ENCODE measurements around the gene RALGPS2. TPM values are rescaled to one million over a fixed set of nuclear protein-coding genes. Genes with fewer than 3 reads are reported as not detected.
"Not testable (repeated sequence)": the region's sequence is repeated elsewhere in the genome, so short reads cannot be mapped to it uniquely, and the experiment has no call there.

The RALGPS2 gene
- total RNA-seq, 2 donors from 2014 or later, result 31.4 to 36.3 TPM

- DNase-seq, result no peak
- ATAC-seq, result no peak
- intact Hi-C loops (cut with DNase I, micrococcal nuclease), result no loop called here
Measured at GRCh38 chr1:178821134-178821866, 96.3 kb downstream of the RALGPS2 start.

DNA sequence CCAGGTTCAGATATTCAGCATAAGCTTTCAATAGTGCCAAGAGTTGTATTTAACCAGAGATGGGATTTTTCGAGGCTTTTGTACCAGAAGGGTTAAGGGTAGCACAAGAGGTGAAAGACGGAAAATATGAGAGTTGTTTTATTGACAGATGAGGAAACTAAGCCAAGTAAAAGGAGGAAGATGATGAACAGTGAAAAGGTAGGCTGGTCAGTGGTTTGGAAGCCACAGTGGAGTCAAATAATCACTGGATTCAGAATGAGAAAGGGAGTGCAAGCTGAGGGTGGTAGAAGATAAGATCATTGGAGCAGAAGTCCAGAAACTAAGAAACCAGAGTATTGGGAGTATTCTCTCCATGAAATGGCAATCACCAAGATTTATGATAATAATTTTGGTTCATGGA, 100.1 kb downstream of the RALGPS2 start:
- intact Hi-C loops (cut with DNase I, micrococcal nuclease), result no loop called here
- ATAC-seq (no peak), DNase-seq (no peak)

GRCh38 chr1:178844436-178844835, 119.4 kb downstream of the RALGPS2 start:
- ATAC-seq, result no peak
- intact Hi-C loops (cut with DNase I, micrococcal nuclease), result no loop called here
- no peak for DNase-seq

- intact Hi-C loops (cut with DNase I, micrococcal nuclease), result no loop called here
- ATAC-seq (no peak), DNase-seq (no peak)
Measured at GRCh38 chr1:178846306-178846705, 121.3 kb downstream of the RALGPS2 start.

DNA sequence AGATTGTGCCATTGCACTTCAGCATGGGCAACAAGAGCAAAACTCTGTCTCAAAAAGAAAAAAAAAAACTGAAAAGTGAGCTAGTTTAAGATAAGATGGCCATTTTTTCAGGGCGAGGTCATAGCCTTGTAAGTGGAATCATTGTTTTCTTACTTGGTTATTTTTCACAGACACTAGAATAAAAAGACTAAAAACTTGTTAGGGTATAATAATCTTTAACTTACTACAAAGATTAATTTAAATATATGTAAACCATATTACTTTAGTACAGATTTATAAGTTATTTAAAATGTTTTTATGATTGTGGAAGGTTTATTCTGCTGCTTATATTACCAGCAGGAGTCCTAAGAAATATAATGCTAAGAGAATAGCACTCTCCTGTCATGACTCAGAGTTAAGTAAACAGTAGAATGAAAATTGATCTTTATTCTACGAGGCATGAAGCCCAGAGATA, 122.4 kb downstream of the RALGPS2 start:
- DNase-seq (no peak), ATAC-seq (peak; percentile 80)
- intact Hi-C loops (cut with DNase I, micrococcal nuclease), result no loop called here

- ATAC-seq; intact Hi-C loops (cut with DNase I, micrococcal nuclease); DNase-seq: not testable (repeated sequence)
Measured at GRCh38 chr1:178847919-178848318, 122.9 kb downstream of the RALGPS2 start.

GRCh38 chr1:178849918-178850317, 124.9 kb downstream of the RALGPS2 start:
- no peak for ATAC-seq

DNA sequence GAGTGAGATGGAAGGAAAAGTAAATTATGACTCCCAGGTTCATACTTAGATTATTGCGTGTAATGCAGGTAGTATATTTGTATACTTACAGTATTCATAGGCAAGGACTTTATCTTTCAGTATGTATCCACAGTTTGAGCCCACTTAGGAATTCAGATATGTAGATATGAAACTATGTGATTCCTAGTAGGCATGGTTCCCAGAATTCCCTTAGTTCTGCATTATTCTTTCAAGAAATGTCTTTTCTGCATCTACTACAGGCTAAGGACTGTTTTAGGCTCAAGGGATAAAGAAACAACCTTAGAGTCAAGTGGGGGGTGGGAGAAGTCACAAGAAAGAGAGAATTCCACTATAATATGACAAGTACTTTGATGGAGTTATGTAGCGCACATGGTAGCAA, 132.1 kb downstream of the RALGPS2 start:
- DNase-seq (no peak), ATAC-seq (no peak)
- intact Hi-C loops (cut with DNase I, micrococcal nuclease), result no loop called here

More at GRCh38 chr1:178849918-178850317, 124.9 kb downstream of the RALGPS2 start:
- no peak for DNase-seq
- intact Hi-C loops (cut with DNase I, micrococcal nuclease), result no loop called here

- DNase-seq (no peak), ATAC-seq (no peak)
- intact Hi-C loops (cut with DNase I, micrococcal nuclease), result no loop called here
Measured at GRCh38 chr1:178862416-178862815, 137.4 kb downstream of the RALGPS2 start.

DNA sequence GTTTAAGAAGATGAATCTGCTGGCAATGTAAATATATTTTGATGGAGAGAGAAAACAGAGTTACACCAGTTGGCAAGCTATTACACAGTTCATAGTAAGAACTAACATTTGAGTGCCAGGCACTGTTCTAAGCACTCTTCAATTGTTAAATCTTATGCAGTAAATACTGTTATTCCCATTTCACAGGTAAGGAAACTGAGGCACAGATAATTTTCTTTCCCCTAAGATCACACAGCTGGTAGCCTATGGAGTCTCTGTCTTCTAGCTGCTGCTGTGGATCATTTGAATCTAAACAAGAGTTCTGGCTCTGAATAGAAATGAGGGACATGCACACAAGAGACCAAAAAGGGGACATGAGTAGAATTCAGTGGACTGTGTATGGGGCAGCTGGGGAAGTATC, 137.8 kb downstream of the RALGPS2 start:
- DNase-seq (no peak), ATAC-seq (no peak)
- intact Hi-C loops (cut with DNase I, micrococcal nuclease), result no loop called here

DNA sequence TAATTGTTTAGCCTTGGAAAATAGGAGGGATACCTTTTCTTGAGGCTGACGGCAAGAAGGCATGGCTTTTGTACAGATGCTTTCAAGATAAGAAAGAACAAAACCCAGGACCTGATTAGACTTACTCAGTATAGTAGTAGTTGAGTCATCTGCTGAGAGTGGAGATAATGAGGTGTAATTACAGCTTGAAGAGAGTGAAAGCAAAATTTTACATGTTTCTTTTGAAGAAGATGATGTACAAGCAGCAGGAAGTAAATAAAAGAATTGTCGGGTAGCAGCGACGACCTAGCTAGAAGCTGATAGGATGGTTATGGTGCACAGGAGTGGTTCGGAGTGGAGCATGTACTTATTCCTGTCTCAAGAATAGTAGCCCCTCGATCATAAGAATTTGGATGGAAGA, 139.3 kb downstream of the RALGPS2 start:
- no peak for DNase-seq
- intact Hi-C loops (cut with DNase I, micrococcal nuclease), result no loop called here
- peak; percentile 22 for ATAC-seq

- intact Hi-C loops (cut with DNase I, micrococcal nuclease), result no loop called here
- ATAC-seq (peak; percentile 90), DNase-seq (no peak)
Measured at GRCh38 chr1:178867670-178868069, 142.6 kb downstream of the RALGPS2 start.

DNA sequence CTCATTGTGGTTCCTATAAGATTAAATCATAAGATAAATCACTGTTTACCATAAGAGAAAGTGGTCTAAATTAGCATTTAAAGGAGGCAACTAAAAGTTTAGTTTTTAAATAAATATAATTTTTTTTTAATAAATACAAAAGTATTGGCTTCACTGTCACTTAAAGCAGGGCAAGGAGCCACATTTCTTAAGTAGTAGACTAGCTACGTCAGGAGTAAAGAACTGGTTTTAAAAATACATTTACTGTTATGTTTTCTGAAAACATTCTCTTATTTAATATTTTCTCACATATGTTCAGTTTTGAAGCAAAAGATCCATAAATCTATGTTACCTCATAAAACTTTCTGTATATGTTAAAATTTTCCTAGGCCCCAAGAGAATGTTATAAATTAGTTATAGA, 143.7 kb downstream of the RALGPS2 start:
- DNase-seq (no peak), ATAC-seq (no peak)
- intact Hi-C loops (cut with DNase I, micrococcal nuclease), result no loop called here

- intact Hi-C loops (cut with DNase I, micrococcal nuclease), result no loop called here
- ATAC-seq (no peak), DNase-seq (no peak)
Measured at GRCh38 chr1:178869119-178869697, 144.2 kb downstream of the RALGPS2 start.

GRCh38 chr1:178870221-178870620, 145.2 kb downstream of the RALGPS2 start:
- intact Hi-C loops (cut with DNase I, micrococcal nuclease), result no loop called here
- DNase-seq, result no peak

DNA sequence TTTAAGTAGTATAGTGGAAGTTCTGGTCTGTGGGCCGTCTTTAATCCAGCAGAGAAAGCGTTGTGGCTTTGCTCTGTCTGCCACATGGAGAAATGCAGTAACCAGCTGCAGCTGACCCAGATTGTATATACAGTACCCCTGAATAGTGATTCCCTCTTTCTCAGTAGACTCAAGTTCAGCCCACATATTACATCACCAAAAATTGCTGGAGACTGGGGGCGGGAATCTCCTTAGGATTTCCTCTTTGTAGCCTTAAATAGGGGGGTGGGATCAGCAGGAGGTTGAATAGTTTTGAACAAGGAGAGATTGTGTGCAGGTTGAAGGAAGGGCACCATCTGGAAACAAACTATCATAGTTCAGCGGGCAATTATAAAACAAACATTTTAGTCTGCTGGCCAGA, 145.9 kb downstream of the RALGPS2 start, which contains the start of gene ANGPTL1:
Gene ANGPTL1, minus strand, starts transcription at position 134 of the 400 bp plus-strand sequence. CDS start 5,301 bp downstream, outside the sequence.
- no peak for ATAC-seq
- intact Hi-C loops (cut with DNase I, micrococcal nuclease), result no loop called here
- no peak for DNase-seq

More at GRCh38 chr1:178870221-178870620, 145.2 kb downstream of the RALGPS2 start:
- no peak for ATAC-seq

GRCh38 chr1:178871551-178872320, 146.7 kb downstream of the RALGPS2 start:
- ATAC-seq (peak; percentile 75), DNase-seq (no peak)
- intact Hi-C loops (cut with DNase I, micrococcal nuclease), result no loop called here

DNA sequence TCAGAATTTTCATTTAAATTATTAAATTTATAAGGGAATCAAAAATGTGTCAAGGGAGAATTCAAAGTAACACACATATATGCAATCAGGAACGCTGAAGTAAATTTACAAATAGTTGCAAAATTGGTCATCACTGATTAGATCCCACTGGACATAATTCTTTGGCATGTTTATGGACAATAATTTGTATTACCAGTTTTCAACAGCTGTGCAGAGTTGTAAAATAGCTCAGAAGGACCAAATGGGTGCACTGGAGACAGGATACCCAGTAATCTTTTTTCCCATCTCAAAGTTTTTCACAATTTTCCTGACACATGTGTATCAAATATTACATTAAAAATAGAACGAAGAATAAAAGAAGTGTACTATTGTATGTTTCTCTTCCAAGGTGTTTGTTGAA, 149.9 kb downstream of the RALGPS2 start:
- no peak for ATAC-seq
- DNase-seq, result no peak
- intact Hi-C loops (cut with DNase I, micrococcal nuclease), result no loop called here

DNA sequence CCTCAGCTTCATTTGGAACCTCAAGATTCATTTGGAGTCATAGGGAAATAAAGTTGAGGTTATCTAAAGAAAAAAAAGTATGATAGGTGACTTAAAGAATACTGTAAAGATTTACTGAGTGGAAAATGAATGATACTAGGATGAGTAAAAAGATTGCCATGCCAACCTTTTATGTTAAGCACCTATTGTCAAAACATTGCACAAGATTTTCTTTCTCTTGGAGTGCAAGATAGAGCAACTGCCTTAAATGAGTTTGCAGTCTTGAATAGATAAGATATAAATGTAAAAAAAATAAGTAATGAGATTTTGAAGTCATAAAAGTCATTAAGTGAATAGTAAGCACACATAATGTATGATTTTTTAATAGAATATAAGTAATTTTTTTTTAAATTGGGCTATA, 150.9 kb downstream of the RALGPS2 start:
- DNase-seq, result no peak
- no peak for ATAC-seq
- intact Hi-C loops (cut with DNase I, micrococcal nuclease), result no loop called here

DNA sequence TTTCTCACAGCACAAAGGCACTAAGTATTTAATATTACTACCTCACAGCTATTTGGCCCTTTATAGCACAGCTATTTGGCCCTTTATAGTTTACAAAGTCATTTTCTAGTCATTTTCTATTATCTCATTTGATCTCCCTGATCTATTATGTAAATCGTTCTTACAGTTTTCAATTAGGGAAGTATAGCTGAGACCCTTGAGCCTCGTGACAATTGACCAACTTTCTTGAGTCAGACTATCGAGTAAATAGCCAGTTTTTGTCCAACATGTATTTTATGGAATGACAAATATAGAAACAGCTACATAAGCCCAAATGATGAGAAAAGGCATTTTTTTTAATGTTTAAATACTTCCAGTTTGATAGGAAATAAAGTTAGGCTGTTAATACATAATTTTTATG, 152.9 kb downstream of the RALGPS2 start:
- no peak for ATAC-seq
- no peak for DNase-seq
- intact Hi-C loops (cut with DNase I, micrococcal nuclease), result no loop called here
